HG02870 (cell line): ENCODE measurements around the gene SLC25A13.
"Not testable (repeated sequence)": the region's sequence is repeated elsewhere in the genome, so short reads cannot be mapped to it uniquely, and the experiment has no call there.

ENCODE experiments used
- ATAC-seq: cut with Tn5 transposase; IDR thresholded peaks from one replicate; pipeline ENCODE4 v1.9.1; 2021; ENCODE audit warnings: mild to moderate bottlenecking, moderate library complexity; ENCODE audit not compliant: unreplicated experiment

SLC25A13 gene

DNA sequence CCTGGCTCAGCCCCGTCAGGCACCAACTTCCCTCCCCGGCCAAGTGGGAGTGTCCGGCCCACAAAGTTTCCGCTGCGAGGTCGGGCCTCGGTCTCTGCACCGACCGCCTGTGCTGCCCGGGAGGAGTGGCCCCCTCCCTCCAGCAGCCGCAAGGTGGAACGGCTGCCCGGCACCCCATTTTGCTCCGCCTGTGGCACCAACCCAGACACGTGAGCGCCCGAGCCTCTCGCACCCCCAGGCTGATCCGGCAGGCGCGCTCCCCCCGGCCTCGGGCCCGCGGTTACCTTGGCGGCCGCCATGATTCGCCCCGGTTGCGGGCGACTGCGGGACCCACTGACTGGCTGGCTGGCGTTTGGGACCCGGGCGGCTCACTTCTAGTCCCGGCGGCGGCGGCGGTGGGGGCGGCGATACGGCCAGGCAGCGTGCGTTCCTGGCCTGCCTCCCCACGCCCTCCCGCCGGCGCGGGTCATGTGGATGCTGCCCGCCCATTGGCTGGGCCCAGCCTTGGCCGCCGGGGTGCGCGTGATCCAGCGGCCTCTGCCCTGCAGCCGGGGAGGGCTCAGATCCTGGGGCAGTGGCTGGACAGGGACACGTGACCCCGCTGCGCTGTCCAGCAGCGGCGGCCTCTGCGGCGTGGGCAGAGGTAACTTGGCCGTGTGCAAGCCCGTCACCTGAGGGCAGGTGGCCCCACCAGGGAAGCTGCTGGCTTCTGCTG is at the start of gene SLC25A13:
Gene SLC25A13 (minus strand): TSS at position 441 of the 715 bp plus-strand sequence. CDS start 142 bp downstream, at position 299.
- peak; percentile 77 for ATAC-seq

DNA sequence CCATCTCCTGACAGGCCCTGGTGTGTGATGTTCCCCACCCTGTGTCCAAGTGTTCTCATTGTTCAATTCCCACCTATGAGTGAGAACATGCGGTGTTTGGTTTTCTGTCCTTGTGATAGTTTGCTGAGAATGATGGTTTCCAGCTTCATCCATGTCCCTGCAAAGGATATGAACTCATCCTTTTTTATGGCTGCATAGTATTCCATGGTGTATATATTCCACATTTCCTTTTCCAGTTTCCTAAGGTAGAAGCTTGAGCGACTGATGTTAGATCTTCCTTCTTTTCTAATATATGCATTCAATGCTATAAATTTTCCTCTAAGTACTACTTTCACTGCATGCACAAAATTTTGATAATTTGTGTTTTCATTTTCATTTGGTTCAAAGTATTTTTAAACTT is 44.0 kb upstream of the SLC25A13 start:
- ATAC-seq: not testable (repeated sequence)

DNA sequence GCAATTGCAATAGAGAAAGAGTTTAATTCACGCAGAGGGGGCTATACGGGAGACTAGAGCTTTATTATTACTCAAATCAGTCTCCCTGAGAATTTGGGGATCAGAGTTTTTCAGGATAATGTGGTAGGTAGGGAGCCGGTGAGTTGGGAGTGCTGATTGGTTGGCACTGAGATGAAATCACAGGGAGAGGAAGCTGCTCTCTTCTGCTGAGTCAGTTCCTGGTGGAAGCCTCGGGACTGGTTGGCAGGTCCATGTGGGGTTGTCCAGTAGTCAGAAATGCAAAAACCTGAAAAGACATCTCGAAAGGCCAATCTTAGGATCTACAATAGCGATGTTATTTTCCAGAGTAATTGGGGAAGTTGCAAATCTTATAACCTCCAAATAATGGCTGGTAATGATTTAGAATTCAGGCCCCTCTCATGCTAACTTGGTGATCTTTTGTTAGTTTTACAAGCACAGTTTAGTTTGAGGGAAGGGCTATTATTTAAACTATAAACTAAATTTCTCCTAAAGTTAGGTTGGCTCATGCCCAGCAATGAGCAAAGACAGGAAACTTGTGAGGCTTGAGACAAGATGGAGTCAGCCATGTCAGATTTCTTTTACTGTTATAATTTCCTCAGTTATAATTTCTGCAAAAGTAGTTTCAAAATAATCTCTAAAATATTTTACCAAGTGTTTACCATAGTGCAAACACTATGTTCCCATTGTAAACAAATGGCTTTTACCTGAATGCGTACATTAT is 39.4 kb upstream of the SLC25A13 start:
- ATAC-seq: no peak

DNA sequence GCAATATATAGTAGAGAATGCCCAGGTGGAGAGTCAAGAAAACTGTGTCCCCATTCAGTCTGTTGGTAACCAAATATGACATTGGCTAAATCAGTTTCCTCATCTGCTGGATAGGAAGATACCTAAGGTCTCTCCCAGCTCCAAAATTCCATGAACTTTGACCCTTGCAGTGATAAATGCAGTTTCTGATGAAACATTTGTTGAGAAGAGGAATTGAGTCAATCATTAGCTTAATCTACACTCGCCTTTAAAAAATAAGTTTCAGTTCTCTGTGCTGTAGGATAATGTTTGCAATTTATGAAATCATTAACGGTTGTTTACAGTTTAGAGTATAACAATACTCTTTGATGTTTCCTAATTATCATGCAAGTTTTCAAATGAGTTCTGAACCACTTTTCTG is 38.0 kb upstream of the SLC25A13 start:
- no peak for ATAC-seq

DNA sequence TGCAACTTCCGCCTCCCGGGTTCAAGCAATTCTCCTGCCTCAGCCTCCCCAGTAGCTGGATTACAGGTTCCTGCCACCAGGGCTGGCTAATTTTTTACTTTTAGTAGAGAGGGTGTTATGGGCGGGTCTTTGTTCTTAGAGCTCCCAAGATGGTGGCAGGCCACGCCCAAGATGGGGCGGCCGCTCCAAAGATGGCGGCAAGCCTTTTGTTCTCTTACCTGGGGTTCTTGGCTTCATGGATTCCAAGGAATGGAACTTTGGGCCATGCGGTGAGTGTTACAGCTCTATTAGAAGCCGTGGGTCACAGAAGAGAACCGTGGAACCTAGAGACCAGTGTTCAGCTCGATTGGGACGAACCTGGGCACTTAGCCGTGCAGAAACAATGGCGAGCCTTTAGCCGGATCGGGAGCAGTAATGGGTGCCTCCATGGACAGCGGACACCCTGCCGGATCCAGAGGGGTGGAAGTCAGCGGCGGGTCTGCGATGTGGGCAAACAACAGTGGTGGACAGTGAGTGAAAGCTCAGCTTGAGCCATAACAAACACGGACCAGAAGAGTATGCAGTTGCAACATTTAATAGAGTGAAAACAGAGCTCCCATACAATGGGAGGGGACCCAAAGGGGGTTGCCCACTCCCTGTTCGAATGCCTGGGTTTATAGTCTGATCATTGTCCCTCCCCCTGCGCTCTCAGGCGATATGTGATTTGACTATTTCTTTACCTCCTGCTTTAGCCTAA is 36.5 kb upstream of the SLC25A13 start:
- not testable (repeated sequence) for ATAC-seq

- no peak for ATAC-seq
Measured at GRCh38 chr7:96355990-96356506, 34.1 kb upstream of the SLC25A13 start.

GRCh38 chr7:96354881-96355280 is 33.0 kb upstream of the SLC25A13 start:
- no peak for ATAC-seq

GRCh38 chr7:96349572-96349971 is 27.7 kb upstream of the SLC25A13 start:
- ATAC-seq: no peak

GRCh38 chr7:96347471-96347870 is 25.6 kb upstream of the SLC25A13 start:
- ATAC-seq: no peak

- no peak for ATAC-seq
Measured at GRCh38 chr7:96346293-96346953, 24.5 kb upstream of the SLC25A13 start.

GRCh38 chr7:96344236-96344635 is 22.3 kb upstream of the SLC25A13 start:
- no peak for ATAC-seq

DNA sequence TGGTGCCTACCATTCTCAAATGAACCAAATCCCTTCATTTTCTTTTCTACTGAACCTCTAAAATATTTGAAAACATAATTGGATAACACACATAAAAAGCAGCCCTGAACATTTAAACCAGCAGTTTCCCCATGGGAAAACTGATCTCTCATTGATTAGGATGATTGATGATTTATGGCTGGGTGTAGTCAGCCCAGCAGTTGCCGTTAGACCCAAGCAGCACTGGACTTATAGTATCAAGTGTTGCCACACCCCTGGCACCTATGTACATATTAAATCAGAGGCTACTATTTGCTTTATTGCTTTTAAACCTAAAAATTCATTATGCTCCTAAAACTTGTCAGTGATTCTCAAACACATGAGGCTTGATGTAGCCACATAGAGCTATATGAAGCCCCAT is 20.2 kb upstream of the SLC25A13 start:
- ATAC-seq: no peak

DNA sequence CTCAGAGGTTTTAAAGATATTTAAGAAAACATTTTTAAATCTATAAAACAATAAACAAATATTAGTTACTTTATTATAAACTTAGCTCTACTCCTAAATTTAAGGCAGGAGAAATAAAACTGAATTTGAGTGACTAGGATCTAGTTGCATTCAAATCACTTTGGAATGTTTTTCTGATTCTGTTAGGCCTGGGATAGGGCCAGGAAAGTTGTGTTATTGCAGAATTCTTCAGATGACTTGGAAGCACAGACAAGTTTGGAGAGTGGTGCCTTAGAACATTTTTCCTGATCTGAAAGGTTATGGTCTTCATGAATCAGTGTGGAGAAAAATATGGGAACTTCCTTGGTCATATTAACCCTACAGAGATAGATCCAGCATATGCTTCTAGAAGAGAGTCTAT is 15.6 kb upstream of the SLC25A13 start:
- ATAC-seq: no peak

DNA sequence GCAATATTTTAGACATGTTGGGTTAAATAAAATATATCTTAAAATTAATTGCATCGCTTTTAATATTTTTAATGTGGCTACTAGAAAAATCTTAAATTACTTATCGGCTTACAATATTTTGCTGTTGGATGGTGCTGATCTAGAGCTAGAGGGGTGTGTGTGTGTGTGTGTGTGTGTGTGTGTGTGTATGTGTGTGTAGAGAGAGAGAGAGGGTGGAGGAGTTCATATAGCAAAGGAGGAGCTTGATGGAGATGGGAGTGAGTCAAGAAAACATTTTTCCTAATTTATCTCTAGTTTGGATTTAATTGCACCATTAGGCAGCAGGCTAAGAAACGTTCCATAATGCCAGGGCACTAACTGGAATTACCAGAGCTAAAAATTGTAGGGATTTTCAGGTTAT is 10.4 kb upstream of the SLC25A13 start:
- ATAC-seq: no peak

GRCh38 chr7:96331775-96332174 is 9.9 kb upstream of the SLC25A13 start:
- ATAC-seq: no peak

DNA sequence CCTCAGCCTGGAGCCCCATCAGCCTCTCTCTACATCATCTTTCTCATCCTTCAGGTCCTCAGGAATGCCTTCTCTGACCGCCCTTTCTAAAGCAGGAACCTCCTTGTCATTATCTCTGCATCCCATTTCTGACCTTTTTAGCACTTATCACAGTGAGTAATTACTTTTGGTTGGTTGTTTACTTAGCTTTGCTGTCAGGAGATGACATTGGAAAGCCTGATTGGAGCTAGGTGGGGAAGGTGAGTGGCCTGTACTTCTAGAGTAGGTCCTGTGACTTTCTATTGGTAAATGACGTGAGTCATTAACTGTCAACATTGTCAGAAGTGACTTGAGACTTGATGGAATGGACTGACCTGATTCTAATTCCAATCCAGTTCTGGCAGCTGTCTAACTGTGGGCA is 9.3 kb upstream of the SLC25A13 start:
- ATAC-seq: no peak

- no peak for ATAC-seq
Measured at GRCh38 chr7:96330193-96330592, 8.3 kb upstream of the SLC25A13 start.

- ATAC-seq: no peak
Measured at GRCh38 chr7:96329241-96329640, 7.3 kb upstream of the SLC25A13 start.

- no peak for ATAC-seq
Measured at GRCh38 chr7:96328016-96328415, 6.1 kb upstream of the SLC25A13 start.

GRCh38 chr7:96327429-96327828 is 5.5 kb upstream of the SLC25A13 start:
- no peak for ATAC-seq

DNA sequence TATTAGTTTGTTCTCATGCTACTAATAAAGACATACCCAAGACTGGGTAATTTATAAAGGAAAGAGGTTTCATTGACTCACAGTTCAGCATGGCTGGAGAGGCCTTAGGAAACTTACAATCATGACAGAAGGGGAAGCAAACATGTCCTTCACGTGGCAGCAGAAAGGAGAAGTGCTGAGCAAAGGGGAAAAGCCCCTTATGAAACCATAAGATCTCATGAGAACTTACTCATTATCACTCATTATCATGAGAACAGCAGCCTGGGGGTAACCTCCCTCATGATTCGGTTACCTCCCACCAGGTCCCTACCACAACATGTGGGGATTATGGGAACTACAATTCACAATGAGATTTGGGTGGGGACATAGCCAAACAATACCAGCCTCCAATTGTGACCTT is 4.9 kb upstream of the SLC25A13 start:
- not testable (repeated sequence) for ATAC-seq
